Measurements from ENCODE around the gene SPRR1B.
A peak's percentile ranks its signal among the peaks of the same experiment; 100 is the strongest.
"Not testable (repeated sequence)": the region's sequence is repeated elsewhere in the genome, so short reads cannot be mapped to it uniquely, and the experiment has no call there.

SPRR1B gene

GRCh38 chr1:153030895-153031294, at the start of gene SPRR1B:
Gene SPRR1B (plus strand): TSS chr1:153031203. CDS start chr1:153032346, 1,143 bp downstream.
- DNase-seq (ENCODE audit: low spot score), result no peak

DNA sequence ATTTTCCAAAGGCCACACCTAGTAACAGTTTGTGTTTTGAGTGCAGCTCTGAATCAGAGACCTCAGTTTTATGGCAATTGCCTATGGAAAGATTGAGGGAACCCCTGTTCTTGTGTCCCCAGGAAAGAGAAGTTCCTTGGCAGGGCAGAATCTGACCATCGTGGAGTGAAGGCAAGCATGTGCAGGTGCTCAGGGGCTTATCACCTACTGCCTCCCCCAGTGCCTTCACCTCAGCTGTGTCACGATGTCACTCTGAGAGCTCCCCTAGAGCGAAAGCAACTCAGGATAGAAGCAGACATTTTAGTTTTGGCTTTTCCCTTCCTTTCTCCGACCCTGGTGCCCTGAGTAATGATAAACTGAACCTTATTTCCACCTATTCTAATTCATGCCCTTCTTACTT, 48.9 kb upstream of the SPRR1B start:
- DNase-seq (ENCODE audit: low spot score), result no peak

GRCh38 chr1:152983234-152983633, 47.8 kb upstream of the SPRR1B start:
- no peak for DNase-seq (ENCODE audit: low spot score)

- peak; percentile 1 for DNase-seq (ENCODE audit: low spot score)
Observed at GRCh38 chr1:152983743-152984142, 47.3 kb upstream of the SPRR1B start, which contains the start of gene SPRR1A. Gene SPRR1A (plus strand): TSS chr1:152984081. CDS start chr1:152985231, 1,150 bp downstream.

GRCh38 chr1:152986578-152986977, 44.4 kb upstream of the SPRR1B start:
- DNase-seq (ENCODE audit: low spot score), result no peak

DNA sequence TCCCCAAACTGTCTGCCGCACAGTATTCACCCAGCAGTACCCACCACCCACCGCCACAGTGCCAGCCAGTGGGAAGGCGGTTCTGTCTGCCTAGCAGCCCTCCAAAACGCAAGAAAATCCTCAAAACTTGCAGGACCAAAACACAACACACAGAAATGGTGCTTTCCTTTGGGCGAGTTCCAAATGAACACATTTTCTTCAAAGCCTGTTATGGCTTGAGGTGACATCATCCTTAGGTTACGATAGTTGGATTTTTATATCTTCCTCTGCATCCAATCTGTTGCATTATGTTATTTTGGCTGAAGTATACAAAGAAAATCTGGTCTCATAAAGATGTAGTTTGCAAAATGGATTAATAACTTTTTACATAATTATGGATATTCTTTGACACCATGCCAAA, 37.8 kb upstream of the SPRR1B start:
- DNase-seq (ENCODE audit: low spot score), result no peak

DNA sequence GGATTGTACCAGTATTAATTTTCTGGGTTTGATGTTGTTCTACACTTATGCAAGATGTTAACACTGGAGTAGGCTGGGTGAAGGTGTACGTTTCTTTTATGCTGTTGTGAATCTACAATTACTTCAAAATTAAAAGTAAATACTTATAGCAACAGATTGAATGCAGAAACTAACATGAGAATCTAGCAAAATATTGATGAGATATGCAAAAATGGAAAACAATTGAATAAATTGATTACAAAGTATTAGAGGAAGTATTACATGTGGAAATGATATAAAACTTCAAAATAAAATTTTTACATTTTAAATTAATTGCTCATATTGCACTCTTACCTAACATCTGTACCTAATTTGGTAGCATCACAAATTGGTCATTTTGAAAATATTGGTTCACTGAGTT, 35.2 kb upstream of the SPRR1B start:
- no peak for DNase-seq (ENCODE audit: low spot score)

GRCh38 chr1:152996633-152997400, 34.2 kb upstream of the SPRR1B start:
- no peak for DNase-seq (ENCODE audit: low spot score)

DNA sequence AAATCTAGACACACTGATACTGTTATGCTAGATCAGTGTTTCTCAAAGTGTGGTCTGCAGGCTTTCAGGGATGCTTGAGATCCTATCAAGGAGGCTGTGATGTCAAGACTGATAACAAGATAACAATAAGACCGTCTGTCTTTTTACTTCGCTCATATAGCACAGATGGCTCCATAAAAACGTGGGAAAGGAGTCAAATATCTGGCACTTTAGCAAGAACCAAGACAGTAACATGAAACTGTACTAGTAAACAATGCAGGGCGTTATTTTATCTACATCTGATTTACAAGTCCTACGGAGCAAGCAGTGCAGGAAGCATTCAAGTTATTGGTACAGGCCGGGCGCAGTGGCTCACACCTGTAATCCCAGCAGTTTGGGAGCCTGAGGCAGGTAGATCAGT, 33.1 kb upstream of the SPRR1B start:
- DNase-seq (ENCODE audit: low spot score), result no peak

GRCh38 chr1:152998476-152998875, 32.5 kb upstream of the SPRR1B start:
- DNase-seq (ENCODE audit: low spot score), result no peak

DNA sequence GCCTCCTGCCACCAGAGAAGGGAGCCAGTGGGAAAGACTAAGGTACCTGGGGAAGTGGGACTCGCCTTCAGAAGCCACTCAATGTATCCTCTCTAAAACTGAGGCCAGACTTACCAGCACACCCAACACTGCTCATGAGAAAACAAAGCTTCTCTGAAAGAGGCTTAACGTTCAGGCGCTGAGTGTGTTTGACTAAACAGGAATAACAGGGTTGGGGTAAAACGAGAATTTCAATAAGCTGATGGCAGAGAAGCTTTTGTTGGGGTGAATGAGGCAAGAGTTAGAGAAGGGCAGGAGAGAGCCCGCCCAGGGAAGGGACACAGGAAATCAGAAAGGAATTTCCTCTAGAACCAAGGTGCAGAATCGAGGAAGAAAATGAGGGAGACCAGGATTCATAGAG, 31.2 kb upstream of the SPRR1B start:
- no peak for DNase-seq (ENCODE audit: low spot score)

DNA sequence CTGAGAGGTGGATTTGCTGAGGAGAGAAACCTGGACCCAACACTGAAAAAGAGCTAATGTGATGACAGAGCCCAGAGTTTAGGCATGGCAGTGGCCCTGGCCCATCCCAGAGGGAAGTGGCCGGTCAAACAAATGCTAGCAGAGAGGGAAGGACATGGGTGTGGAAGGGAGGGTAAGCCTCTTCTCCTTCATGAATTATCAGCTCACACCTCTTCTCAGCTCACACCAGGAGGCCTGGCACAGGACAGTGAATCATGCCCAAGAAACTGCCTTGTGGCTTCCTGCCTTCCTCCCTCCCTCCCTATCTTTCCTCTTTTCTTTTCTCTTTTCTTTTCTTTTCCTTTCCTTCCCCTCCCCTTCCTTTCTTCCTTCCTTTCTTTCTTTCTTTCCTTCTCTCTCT, 30.7 kb upstream of the SPRR1B start:
- DNase-seq (ENCODE audit: low spot score), result peak; percentile 22

DNA sequence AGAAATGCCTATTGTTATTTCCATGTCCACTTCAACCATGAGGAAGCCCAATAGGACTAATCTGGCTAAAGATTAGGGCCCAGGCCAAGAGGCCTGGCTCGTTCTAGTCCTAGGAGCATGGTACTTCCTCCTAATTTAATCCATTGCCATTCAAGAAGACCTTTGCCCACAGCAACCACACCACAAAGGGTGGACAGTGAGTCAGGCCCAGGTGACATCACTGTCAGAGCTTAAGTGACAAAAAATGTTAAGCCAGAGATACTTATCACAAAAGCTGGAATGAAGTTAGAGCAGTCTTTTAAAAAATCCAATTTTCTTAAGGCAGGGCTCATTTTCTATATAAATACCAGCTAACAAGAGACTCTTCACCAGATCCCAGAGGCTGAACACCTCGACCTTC, 29.6 kb upstream of the SPRR1B start, which contains the start of gene SPRR3:
SPRR3 (plus strand) TSS at position 368 of the 400 bp plus-strand sequence. CDS start 1,272 bp downstream, outside the sequence.
- peak; percentile 25 for DNase-seq (ENCODE audit: low spot score)

DNA sequence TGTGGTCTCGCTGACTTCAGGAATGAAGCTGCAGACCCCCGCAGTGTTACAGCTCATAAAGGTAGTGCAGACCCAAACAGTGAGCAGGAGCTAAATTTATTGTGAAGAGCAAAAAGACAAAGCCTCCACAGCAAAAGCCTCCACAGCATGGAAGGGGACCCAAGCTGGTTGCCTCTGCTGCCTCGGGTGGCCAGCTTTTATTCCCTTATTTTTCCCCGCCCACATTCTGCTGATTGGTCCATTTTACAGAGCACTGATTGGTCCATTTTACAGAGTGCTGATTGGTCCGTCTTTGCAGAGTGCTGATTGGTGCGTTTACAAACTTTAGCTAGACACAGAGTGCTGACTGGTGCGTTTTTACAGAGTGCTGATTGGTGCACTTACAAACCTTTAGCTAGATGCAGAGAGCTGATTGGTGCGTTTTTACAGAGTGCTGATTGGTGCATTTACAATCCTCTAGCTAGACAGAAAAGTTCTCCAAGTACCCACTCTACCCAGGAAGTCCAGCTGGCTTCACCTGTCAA, 19.7 kb upstream of the SPRR1B start:
- DNase-seq (ENCODE audit: low spot score), result not testable (repeated sequence)

DNA sequence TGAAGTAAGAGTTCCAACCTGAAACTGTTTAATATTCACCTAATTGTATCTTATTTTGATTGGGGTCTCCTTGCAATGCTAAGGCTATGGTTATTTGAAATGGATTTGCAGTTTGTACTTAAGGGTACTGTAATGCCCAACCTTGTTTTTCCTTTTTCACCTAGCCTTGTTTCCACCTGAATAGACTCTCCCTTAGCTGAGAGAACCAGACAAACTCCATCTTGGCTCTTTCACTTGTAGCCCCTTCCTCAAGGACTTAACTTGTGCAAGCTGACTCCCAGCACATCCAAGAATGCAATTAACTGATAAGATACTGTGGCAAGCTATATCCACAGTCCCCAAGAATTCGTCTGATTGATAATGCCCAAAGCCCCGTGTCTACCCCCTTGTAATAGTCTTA, 9.2 kb upstream of the SPRR1B start:
- DNase-seq (ENCODE audit: low spot score), result not testable (repeated sequence)

DNA sequence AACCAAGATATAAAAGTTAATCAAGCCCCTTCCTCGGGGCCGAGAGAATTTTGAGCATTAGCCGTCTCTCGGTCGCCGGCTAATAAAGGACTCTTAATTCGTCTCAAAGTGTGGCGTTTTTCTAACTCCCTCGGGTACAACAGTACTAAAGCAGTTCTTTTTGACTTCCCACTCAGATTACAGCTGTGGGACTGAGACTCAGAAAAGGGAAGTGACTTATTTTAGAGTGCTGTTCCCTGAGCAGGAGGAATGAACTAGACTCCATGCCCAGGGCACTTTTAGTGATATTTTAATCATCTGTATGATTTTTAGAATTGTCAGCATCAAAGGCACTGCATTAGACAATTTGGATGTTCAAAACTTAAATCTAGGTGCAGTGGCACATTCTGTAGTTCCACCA, 8.7 kb upstream of the SPRR1B start:
- not testable (repeated sequence) for DNase-seq (ENCODE audit: low spot score)

DNA sequence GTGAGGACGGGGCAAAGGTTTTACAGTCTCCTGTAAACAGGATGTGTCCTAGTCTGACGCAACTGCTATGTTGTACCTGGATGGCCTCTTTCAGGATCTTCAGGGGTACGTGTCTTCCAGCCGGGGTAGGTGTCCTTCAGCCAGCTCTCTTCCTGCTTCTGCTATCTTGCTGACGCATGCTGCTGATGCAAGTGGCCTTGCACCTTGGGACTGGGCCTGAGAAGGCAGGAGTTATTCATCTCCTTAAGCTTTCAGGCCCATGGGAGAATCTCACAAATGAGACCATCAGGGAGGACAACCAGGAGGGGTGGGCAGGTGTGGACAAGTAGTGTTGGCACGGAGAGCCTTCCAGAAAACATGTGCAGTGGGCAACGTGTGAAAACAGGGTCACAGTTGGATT, 7.9 kb upstream of the SPRR1B start:
- DNase-seq (ENCODE audit: low spot score), result no peak

DNA sequence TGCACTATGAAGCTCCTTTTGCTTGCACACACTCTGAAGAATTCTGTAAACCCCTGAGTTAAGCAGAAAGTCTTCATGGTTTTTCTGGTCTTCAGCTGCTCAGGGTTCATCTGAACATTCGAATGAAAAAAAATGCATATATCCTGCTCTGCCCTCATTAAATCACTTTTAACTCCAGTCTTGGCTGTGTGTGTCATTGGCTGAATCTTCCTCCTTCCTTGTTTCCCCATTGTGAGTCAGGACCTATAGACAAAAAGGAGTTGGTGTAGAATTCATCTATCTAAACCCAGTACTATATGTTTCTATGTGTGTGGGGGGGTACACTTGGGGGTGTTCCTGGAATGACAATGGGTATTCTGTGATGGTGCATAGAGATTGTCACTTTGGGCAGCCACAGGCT, 6.6 kb upstream of the SPRR1B start:
- no peak for DNase-seq (ENCODE audit: low spot score)

GRCh38 chr1:153025797-153026196, 5.2 kb upstream of the SPRR1B start:
- no peak for DNase-seq (ENCODE audit: low spot score)

- DNase-seq (ENCODE audit: low spot score), result no peak
Observed at GRCh38 chr1:153028766-153029165, 2.2 kb upstream of the SPRR1B start.

DNA sequence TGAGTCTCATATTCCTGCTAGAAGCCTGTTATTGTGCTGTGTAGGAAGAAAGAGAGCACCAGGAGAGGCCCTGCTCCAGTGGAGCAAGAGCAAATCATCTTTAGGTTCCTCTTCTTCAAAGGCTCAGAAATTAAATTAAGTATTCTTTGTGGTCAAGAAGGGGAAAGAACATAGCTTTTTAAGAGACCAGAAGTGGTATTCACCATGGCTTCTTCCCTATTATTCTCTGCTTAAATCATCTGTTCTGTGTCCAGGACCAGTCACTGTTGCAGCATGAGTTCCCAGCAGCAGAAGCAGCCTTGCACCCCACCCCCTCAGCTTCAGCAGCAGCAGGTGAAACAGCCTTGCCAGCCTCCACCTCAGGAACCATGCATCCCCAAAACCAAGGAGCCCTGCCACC, 1.1 kb downstream of the SPRR1B start:
- DNase-seq (ENCODE audit: low spot score), result no peak

- DNase-seq (ENCODE audit: low spot score), result peak; percentile 36
Observed at GRCh38 chr1:153032677-153033308, 1.8 kb downstream of the SPRR1B start.

- DNase-seq (ENCODE audit: low spot score), result no peak
Observed at GRCh38 chr1:153035211-153035610, 4.2 kb downstream of the SPRR1B start.

All from LoVo (cell line).